DOHH2 (cell line): ENCODE data around the gene PEA15.

Experiments used
- H3F3A ChIP-seq: fragments of 200-600 bp; sonication (generic), shearing (Covaris generic); 2 replicates; pipeline ENCODE4 v1.6.0; 2016; ENCODE audit warnings: antibody characterized with exemption, mild to moderate bottlenecking; ENCODE audit not compliant: control insufficient read depth, insufficient read depth
- H3K27ac ChIP-seq: fragments of 200-600 bp; sonication (generic); 2 replicates; pipeline ENCODE4 v1.5.1; 2014; ENCODE audit warnings: low read depth, mild to moderate bottlenecking, low read length, moderate library complexity
- H3K27me3 ChIP-seq: fragments of 200-600 bp; sonication (generic); 2 replicates; pipeline ENCODE4 v1.6.1; 2014; ENCODE audit warnings: mild to moderate bottlenecking, low read length, mixed read lengths; ENCODE audit not compliant: control insufficient read depth
- H3K36me3 ChIP-seq: fragments of 200-600 bp; sonication (generic); 2 replicates; pipeline ENCODE4 v1.6.1; 2014; ENCODE audit warnings: mild to moderate bottlenecking, low read length, moderate library complexity, mixed read lengths; ENCODE audit not compliant: control insufficient read depth
- H3K4me1 ChIP-seq: fragments of 200-600 bp; sonication (generic); 2 replicates; pipeline ENCODE4 v1.6.1; 2014; ENCODE audit warnings: mild to moderate bottlenecking, low read length, mixed read lengths; ENCODE audit not compliant: control insufficient read depth
- H3K4me2 ChIP-seq: fragments of 200-600 bp; sonication (generic); 2 replicates; pipeline ENCODE4 v1.6.0; 2014; ENCODE audit warnings: mild to moderate bottlenecking, low read length, moderate library complexity
- H3K4me3 ChIP-seq: fragments of 200-600 bp; sonication (generic); 2 replicates; pipeline ENCODE4 v1.5.1; 2014; ENCODE audit warnings: mild to moderate bottlenecking, low read length, mixed read lengths
- H3K79me2 ChIP-seq: fragments of 200-600 bp; sonication (generic); 2 replicates; pipeline ENCODE4 v1.6.1; 2014; ENCODE audit warnings: mild to moderate bottlenecking, low read length, mixed read lengths; ENCODE audit not compliant: control insufficient read depth
- H3K9me2 ChIP-seq: fragments of 200-600 bp; sonication (generic); replicated peaks from 2 replicates; pipeline ENCODE4 v1.6.1; 2014; ENCODE audit warnings: mild to moderate bottlenecking, low read length, mixed read lengths; ENCODE audit not compliant: control insufficient read depth
- H3K9me3 ChIP-seq: fragments of 200-600 bp; sonication (generic); 2 replicates; pipeline ENCODE4 v1.6.1; 2014; ENCODE audit warnings: antibody characterized with exemption, low read length, mixed read lengths; ENCODE audit not compliant: control insufficient read depth, insufficient read depth
- H4K20me1 ChIP-seq: fragments of 200-600 bp; sonication (generic); 2 replicates; pipeline ENCODE4 v1.6.0; 2014; ENCODE audit warnings: low read depth, mild to moderate bottlenecking, antibody characterized with exemption, low read length, moderate library complexity; ENCODE audit not compliant: control insufficient read depth, insufficient read depth
- EZH2phosphoT487 ChIP-seq: fragments of 200-600 bp; sonication (generic); IDR thresholded peaks from 2 replicates; pipeline ENCODE4 v1.6.1; 2017; ENCODE audit warnings: borderline replicate concordance, mild to moderate bottlenecking, antibody characterized with exemption, low read length, moderate library complexity, mixed read lengths
- TF ChIP-seq, protein P1 (sequence below): fragments of 200-600 bp; sonication (generic); IDR thresholded peaks from one replicate; pipeline ENCODE4 v1.5.1; 2014; ENCODE audit warnings: antibody characterized with exemption, mild to moderate bottlenecking, low read depth, low read length; ENCODE audit not compliant: poor library complexity, severe bottlenecking

The PEA15 gene

DNA sequence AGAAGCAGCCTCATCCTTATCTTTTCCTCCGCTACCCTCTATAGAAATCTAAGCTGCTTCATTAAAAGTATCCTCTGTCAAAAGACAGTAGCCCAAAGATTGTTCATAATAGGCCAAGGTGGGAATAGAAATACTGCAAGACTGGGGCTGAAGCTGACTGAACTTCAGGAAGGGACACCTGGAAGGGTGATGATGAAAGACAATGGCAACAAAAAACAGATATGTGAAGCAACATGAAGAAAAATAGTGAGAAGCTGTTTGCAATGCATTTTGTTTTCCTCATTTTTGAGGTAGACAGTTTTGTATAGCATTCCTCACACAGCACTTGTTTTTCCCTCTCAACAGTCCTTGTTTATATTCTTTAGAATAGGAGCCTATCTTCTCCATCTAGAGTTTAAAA lies 40.2 kb downstream of the PEA15 start:
- Histone ChIP-seq H3K4me2 (no peak overlapping the region), H3K79me2 (peaks cover 60% of the 10 kb centered on the region), H3F3A (no peaks in the 10 kb centered on the region), H3K4me3 (no peak overlapping the region), H3K36me3 (peaks cover 41% of the 10 kb centered on the region), H3K9me2 (no peaks in the 10 kb centered on the region), H3K27me3 (no peaks in the 10 kb centered on the region), H3K27ac (no peak overlapping the region), H4K20me1 (no peaks in the 10 kb centered on the region), H3K9me3 (no peaks in the 10 kb centered on the region), H3K4me1 (no peaks in the 10 kb centered on the region)
- TF ChIP-seq EZH2phosphoT487 = no peak
- TF ChIP-seq, protein P1, sequence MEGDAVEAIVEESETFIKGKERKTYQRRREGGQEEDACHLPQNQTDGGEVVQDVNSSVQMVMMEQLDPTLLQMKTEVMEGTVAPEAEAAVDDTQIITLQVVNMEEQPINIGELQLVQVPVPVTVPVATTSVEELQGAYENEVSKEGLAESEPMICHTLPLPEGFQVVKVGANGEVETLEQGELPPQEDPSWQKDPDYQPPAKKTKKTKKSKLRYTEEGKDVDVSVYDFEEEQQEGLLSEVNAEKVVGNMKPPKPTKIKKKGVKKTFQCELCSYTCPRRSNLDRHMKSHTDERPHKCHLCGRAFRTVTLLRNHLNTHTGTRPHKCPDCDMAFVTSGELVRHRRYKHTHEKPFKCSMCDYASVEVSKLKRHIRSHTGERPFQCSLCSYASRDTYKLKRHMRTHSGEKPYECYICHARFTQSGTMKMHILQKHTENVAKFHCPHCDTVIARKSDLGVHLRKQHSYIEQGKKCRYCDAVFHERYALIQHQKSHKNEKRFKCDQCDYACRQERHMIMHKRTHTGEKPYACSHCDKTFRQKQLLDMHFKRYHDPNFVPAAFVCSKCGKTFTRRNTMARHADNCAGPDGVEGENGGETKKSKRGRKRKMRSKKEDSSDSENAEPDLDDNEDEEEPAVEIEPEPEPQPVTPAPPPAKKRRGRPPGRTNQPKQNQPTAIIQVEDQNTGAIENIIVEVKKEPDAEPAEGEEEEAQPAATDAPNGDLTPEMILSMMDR = no peak

DNA sequence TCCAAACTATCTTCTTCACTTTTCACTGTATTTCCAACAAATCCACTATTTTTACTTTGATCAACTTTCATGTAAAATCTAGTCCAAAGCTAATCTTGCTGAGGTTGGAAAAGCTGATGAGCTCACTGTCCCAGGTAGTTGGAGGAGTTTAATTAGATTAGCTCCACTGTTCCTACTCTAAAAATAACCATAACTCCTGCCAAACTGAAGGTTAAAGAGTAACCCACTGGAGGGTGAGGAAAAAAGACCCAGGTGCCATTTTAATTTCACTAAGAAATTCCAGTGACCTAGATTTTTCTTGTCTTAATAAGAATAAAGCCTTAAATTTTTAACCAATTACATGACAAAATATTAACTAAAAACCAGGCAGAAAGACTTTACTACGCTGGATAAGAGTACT lies 41.9 kb downstream of the PEA15 start:
- no peaks in the 10 kb centered on the region for H3F3A ChIP-seq
- 0 out of 2 replicates have a peak, but pooled peaks cover 5% of the 10 kb centered on the region for H4K20me1 ChIP-seq
- no peak overlapping the region for H3K4me3 ChIP-seq
- H3K4me1 ChIP-seq = no peaks in the 10 kb centered on the region
- no peak overlapping the region for H3K27ac ChIP-seq
- H3K4me2 ChIP-seq = no peak overlapping the region
- peaks cover 45% of the 10 kb centered on the region for H3K36me3 ChIP-seq
- H3K27me3 ChIP-seq = no peaks in the 10 kb centered on the region
- TF ChIP-seq, protein P1 = no peak
- TF ChIP-seq EZH2phosphoT487 = no peak
- no peaks in the 10 kb centered on the region for H3K9me2 ChIP-seq
- peaks cover 73% of the 10 kb centered on the region for H3K79me2 ChIP-seq
- H3K9me3 ChIP-seq = no peaks in the 10 kb centered on the region

DNA sequence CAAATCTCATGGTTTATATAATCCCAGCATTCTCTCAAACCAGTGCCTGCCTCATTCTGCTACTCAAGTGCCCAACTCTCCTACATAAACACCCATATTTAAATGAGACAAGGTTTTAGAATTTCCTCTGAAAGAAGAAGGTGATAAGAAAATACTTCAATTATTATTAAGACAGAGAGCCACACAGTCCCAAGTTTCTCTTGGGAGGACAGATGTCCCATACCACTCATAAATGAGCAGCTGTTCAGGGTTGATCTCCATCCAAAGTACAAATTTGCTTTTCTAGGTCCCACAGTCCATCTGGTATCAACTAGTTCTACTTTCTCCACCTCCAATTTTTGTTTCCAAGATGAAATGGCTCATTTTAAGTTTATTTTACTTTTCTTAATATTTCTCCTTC lies 45.8 kb downstream of the PEA15 start:
- Histone ChIP-seq H4K20me1 (0 out of 2 replicates have a peak, but pooled peaks cover 5% of the 10 kb centered on the region), H3F3A (no peaks in the 10 kb centered on the region), H3K79me2 (peaks cover 71% of the 10 kb centered on the region), H3K27ac (no peak overlapping the region), H3K4me3 (no peak overlapping the region), H3K4me1 (no peaks in the 10 kb centered on the region), H3K4me2 (no peak overlapping the region), H3K27me3 (no peaks in the 10 kb centered on the region), H3K9me2 (no peaks in the 10 kb centered on the region), H3K36me3 (peaks cover 22% of the 10 kb centered on the region), H3K9me3 (no peaks in the 10 kb centered on the region)
- TF ChIP-seq, protein P1 = no peak
- TF ChIP-seq EZH2phosphoT487 = no peak
